H9 (cell line): Measurements from ENCODE around the gene CYBC1. TPM values are rescaled to one million over a fixed set of nuclear protein-coding genes. Genes with fewer than 3 reads are reported as not detected.

Experiments
- DNase-seq: peaks from one replicate; pipeline ENCODE4 v3.0.0-alpha.2; 2017
- H2AFZ ChIP-seq: one replicate; pipeline ENCODE4 v1.6.1; 2013; ENCODE audit warnings: mild to moderate bottlenecking, low read length, control low read depth, moderate library complexity
- H2AK5ac ChIP-seq: 2 replicates; pipeline ENCODE4 v1.6.1; 2013; ENCODE audit warnings: low read length, control low read depth, mixed read lengths; ENCODE audit not compliant: insufficient read length
- H2BK120ac ChIP-seq: one replicate; pipeline ENCODE4 v1.6.1; 2013; ENCODE audit warnings: low read depth, mild to moderate bottlenecking, low read length, control low read depth, inconsistent platforms; ENCODE audit not compliant: poor library complexity, severe bottlenecking
- H2BK12ac ChIP-seq: 2 replicates; pipeline ENCODE4 v1.6.1; 2013; ENCODE audit warnings: low read length, control low read depth, mixed read lengths, low read depth; ENCODE audit not compliant: insufficient read length
- H2BK15ac ChIP-seq: 2 replicates; pipeline ENCODE4 v1.6.1; 2013; ENCODE audit warnings: low read depth, low read length, control low read depth
- H2BK20ac ChIP-seq: one replicate; pipeline ENCODE4 v1.6.1; 2013; ENCODE audit warnings: low read depth, mild to moderate bottlenecking, low read length, control low read depth, inconsistent platforms; ENCODE audit not compliant: poor library complexity, severe bottlenecking
- H2BK5ac ChIP-seq: 2 replicates; pipeline ENCODE4 v1.6.1; 2013; ENCODE audit warnings: low read length, control low read depth, mixed read lengths; ENCODE audit not compliant: insufficient read length
- H3K14ac ChIP-seq: 2 replicates; pipeline ENCODE4 v1.6.1; 2013; ENCODE audit warnings: low read length, control low read depth; ENCODE audit not compliant: insufficient read depth
- H3K18ac ChIP-seq: 2 replicates; pipeline ENCODE4 v1.6.1; 2013; ENCODE audit warnings: low read depth, mild to moderate bottlenecking, mixed read lengths, low read length, control low read depth; ENCODE audit not compliant: insufficient read length
- H3K23ac ChIP-seq: 2 replicates; pipeline ENCODE4 v1.6.1; 2013; ENCODE audit warnings: low read length, control low read depth, mixed read lengths, low read depth; ENCODE audit not compliant: insufficient read length
- H3K23me2 ChIP-seq: 2 replicates; pipeline ENCODE4 v1.6.1; 2013; ENCODE audit warnings: low read depth, mild to moderate bottlenecking, mixed read lengths, low read length, control low read depth; ENCODE audit not compliant: insufficient read length, poor library complexity, severe bottlenecking
- H3K27ac ChIP-seq: 2 replicates; pipeline ENCODE4 v1.5.1; 2013; ENCODE audit warnings: low read length, control low read depth, mixed read lengths, low read depth; ENCODE audit not compliant: insufficient read length
- H3K27me3 ChIP-seq: 2 replicates; pipeline ENCODE4 v1.6.1; 2013; ENCODE audit warnings: low read length, control low read depth, inconsistent platforms; ENCODE audit not compliant: insufficient read depth
- H3K4ac ChIP-seq: 2 replicates; pipeline ENCODE4 v1.6.1; 2013; ENCODE audit warnings: low read depth, mild to moderate bottlenecking, control low read depth, inconsistent platforms, low read length, moderate library complexity
- H3K4me1 ChIP-seq: 2 replicates; pipeline ENCODE4 v1.6.1; 2013; ENCODE audit warnings: low read length, control low read depth, inconsistent platforms; ENCODE audit not compliant: insufficient read depth
- H3K4me2 ChIP-seq: 2 replicates; pipeline ENCODE4 v1.6.1; 2013; ENCODE audit warnings: low read length, control low read depth, mixed read lengths; ENCODE audit not compliant: insufficient read length, insufficient read depth
- H3K56ac ChIP-seq: 2 replicates; pipeline ENCODE4 v1.6.1; 2013; ENCODE audit warnings: low read depth, mild to moderate bottlenecking, mixed read lengths, low read length, control low read depth; ENCODE audit not compliant: insufficient read length
- H3K79me1 ChIP-seq: 2 replicates; pipeline ENCODE4 v1.6.1; 2013; ENCODE audit warnings: low read depth, mild to moderate bottlenecking, moderate library complexity, low read length, control low read depth, inconsistent platforms; ENCODE audit not compliant: insufficient read depth, poor library complexity, severe bottlenecking
- H3K79me2 ChIP-seq: 2 replicates; pipeline ENCODE4 v1.6.1; 2013; ENCODE audit warnings: low read length, control low read depth, inconsistent platforms; ENCODE audit not compliant: insufficient read depth
- H3K9ac ChIP-seq: 2 replicates; pipeline ENCODE4 v1.6.1; 2013; ENCODE audit warnings: low read length, control low read depth, mixed read lengths; ENCODE audit not compliant: insufficient read length; ENCODE audit errors: extremely low read depth
- H3K9me3 ChIP-seq: one replicate; pipeline ENCODE4 v1.6.1; 2013; ENCODE audit warnings: low read depth, low read length, inconsistent platforms; ENCODE audit not compliant: control insufficient read depth
- H3T11ph ChIP-seq: one replicate; pipeline ENCODE4 v1.6.1; 2013; ENCODE audit warnings: mild to moderate bottlenecking, low read length, control low read depth, inconsistent platforms
- H4K20me1 ChIP-seq: one replicate; pipeline ENCODE4 v1.6.1; 2013; ENCODE audit not compliant: control insufficient read depth, insufficient read length, insufficient read depth
- H4K5ac ChIP-seq: 2 replicates; pipeline ENCODE4 v1.6.1; 2013; ENCODE audit warnings: low read depth, mild to moderate bottlenecking, mixed read lengths, low read length, control low read depth; ENCODE audit not compliant: insufficient read length
- H4K8ac ChIP-seq: replicated peaks from 2 replicates; pipeline ENCODE4 v1.6.1; 2013; ENCODE audit warnings: low read length, control low read depth, mixed read lengths, low read depth; ENCODE audit not compliant: insufficient read length
- H4K91ac ChIP-seq: 2 replicates; pipeline ENCODE4 v1.6.1; 2013; ENCODE audit warnings: low read depth, mild to moderate bottlenecking, moderate library complexity, mixed read lengths, low read length, control low read depth; ENCODE audit not compliant: insufficient read length
- H3K27ac Mint-ChIP-seq, 3 experiments: 2 replicates in 2 of 3; 3 replicates in 1 of 3; pipeline ENCODE4 v1.8.0; 2020 to 2021; ENCODE audit warnings: mixed read lengths in 3 of 3, mild to moderate bottlenecking in 1 of 3, moderate library complexity in 1 of 3
- H3K27me3 Mint-ChIP-seq: 2 replicates; pipeline ENCODE4 v1.8.0; 2021; ENCODE audit warnings: low read depth, mild to moderate bottlenecking, moderate library complexity, mixed read lengths
- H3K36me3 Mint-ChIP-seq, 3 experiments: 2 replicates in 2 of 3; 3 replicates in 1 of 3; pipeline ENCODE4 v1.8.0; 2020 to 2021; ENCODE audit warnings: low read depth in 3 of 3, mixed read lengths in 3 of 3; ENCODE audit not compliant: insufficient read depth in 1 of 3
- H3K4me1 Mint-ChIP-seq, 2 experiments: 2 replicates each; pipeline ENCODE4 v1.8.0; 2020; ENCODE audit warnings: mixed read lengths in 2 of 2
- H3K4me3 Mint-ChIP-seq, 2 experiments: 2 replicates in 1 of 2; 3 replicates in 1 of 2; pipeline ENCODE4 v1.8.0; 2020 to 2021; ENCODE audit warnings: mild to moderate bottlenecking in 2 of 2, mixed read lengths in 2 of 2, moderate library complexity in 1 of 2
- H3K9me3 Mint-ChIP-seq, 2 experiments: 2 replicates in 1 of 2; 3 replicates in 1 of 2; pipeline ENCODE4 v1.8.0; 2020; ENCODE audit warnings: mild to moderate bottlenecking in 2 of 2, mixed read lengths in 2 of 2, moderate library complexity in 1 of 2
- CTCF ChIP-seq: fragments of 200-600 bp; sonication (generic); conservative IDR thresholded peaks from 3 replicates; pipeline ENCODE4 v1.8.0; 2021; ENCODE audit warnings: antibody characterized with exemption, mild to moderate bottlenecking
- WGBS: extraction: QIAGEN DNeasy Blood & Tissue Kit; methylation state at CpG from one replicate; pipeline ENCODE4 v1.1.7; 2013; ENCODE audit warnings: missing lambda C conversion rate, low lambda C conversion rate, mixed read lengths; ENCODE audit not compliant: insufficient read length; ENCODE audit errors: extremely low coverage; 5-methylcytosine and 5-hydroxymethylcytosine counted together
- total RNA-seq: library from RNA; stranded (reverse); gene quantifications from 2 replicates; pipeline ENCODE4 v1.2.1, GENCODE V29; 2021

Gene CYBC1
- total RNA-seq, 1 experiment from 2014 or later, result 81.7 TPM

GRCh38 chr17:82433560-82434215 lies 16.9 kb downstream of the CYBC1 start:
- Histone ChIP-seq H3K27me3 (no peaks in the 10 kb centered on the region), H3K4me2 (no peak overlapping the region), H3K4ac (no peak overlapping the region), H3K79me2 (no peaks in the 10 kb centered on the region), H3K23ac (no peak overlapping the region), H2AFZ (no peak overlapping the region), H2AK5ac (no peak overlapping the region), H3K79me1 (no peaks in the 10 kb centered on the region), H3K9me3 (no peaks in the 10 kb centered on the region), H4K5ac (no peak overlapping the region), H3K9ac (no peak overlapping the region), H4K91ac (no peak overlapping the region), H3K27ac (no peak overlapping the region), H4K8ac (no peak overlapping the region), H2BK12ac (no peak overlapping the region), H3K14ac (no peak overlapping the region), H2BK5ac (no peak overlapping the region), H3K56ac (no peak overlapping the region), H4K20me1 (no peaks in the 10 kb centered on the region), H3K23me2 (no peaks in the 10 kb centered on the region), H3K18ac (no peak overlapping the region), H2BK15ac (no peak overlapping the region), H2BK120ac (no peak overlapping the region), H2BK20ac (no peak overlapping the region), H3T11ph (no peak overlapping the region), H3K4me1 (no peaks in the 10 kb centered on the region)
- no CpG with 5 or more reads among the region's 32 CpGs for WGBS
- Mint-ChIP-seq H3K27ac (no peak overlapping the region), H3K4me3 (no peak overlapping the region), H3K4me1 (peaks cover 2 to 3% of the 10 kb centered on the region in 2 experiments; a peak in 1 of 4 replicates), H3K27me3 (no peaks in the 10 kb centered on the region; the same call in 1 of the 2 replicates), H3K36me3 (peaks cover 3 to 22% (median 19%) of the 10 kb centered on the region in 3 experiments), H3K9me3 (no peaks in the 10 kb centered on the region)
- DNase-seq, result no peak
- TF ChIP-seq CTCF, result no peak
